ENCODE results near the gene MYLK.

DNA sequence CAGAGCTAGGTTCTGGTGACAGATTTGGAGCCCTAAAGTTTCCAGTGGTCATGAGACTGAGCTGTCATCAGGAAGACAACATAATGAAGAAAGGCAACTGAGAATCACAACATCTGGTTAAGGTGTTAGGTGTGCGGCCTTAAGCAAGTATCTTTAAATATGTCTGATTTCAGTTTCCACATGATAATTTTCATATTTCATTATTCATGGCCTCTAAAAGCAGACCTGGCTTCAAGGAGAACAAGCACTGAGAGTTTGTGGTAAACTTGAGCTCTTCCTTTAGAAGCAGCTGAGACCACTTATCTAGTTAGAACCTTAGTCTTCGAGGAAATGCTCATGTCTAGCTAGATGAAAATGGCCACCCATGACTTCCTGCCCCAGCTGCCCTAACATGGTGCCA is 25.7 kb upstream of the MYLK start:
- TF ChIP-seq, protein P1, sequence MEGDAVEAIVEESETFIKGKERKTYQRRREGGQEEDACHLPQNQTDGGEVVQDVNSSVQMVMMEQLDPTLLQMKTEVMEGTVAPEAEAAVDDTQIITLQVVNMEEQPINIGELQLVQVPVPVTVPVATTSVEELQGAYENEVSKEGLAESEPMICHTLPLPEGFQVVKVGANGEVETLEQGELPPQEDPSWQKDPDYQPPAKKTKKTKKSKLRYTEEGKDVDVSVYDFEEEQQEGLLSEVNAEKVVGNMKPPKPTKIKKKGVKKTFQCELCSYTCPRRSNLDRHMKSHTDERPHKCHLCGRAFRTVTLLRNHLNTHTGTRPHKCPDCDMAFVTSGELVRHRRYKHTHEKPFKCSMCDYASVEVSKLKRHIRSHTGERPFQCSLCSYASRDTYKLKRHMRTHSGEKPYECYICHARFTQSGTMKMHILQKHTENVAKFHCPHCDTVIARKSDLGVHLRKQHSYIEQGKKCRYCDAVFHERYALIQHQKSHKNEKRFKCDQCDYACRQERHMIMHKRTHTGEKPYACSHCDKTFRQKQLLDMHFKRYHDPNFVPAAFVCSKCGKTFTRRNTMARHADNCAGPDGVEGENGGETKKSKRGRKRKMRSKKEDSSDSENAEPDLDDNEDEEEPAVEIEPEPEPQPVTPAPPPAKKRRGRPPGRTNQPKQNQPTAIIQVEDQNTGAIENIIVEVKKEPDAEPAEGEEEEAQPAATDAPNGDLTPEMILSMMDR (IDR thresholded peaks at IDR 0.05), result no peak
- no peak for TF ChIP-seq POLR2A (IDR thresholded peaks at IDR 0.05)

Data from lower leg skin (tissue), 3 donors.